ENCODE data around the gene UBE2Z. TPM values are rescaled to one million over a fixed set of nuclear protein-coding genes. Genes with fewer than 3 reads are reported as not detected.

UBE2Z gene
- total and polyA plus RNA-seq, 2 donors (not counting 3 experiments of a cell fraction or from before 2014, with no cell fraction given) = 104 to 117 TPM

GRCh38 chr17:48910370-48910769, 2.2 kb downstream of the UBE2Z start:
- peak overlapping the region in 1 of 3 experiments; percentile 84 for H3K4me3 ChIP-seq (replicated peaks in 1 of 3; ENCODE audit: insufficient read depth in 1 of 3, low read depth in 1 of 3, low read length in 3 of 3)
- no peak overlapping the region for H3K9ac ChIP-seq (replicated peaks; ENCODE audit: extremely low read depth, insufficient read depth, low read length)
- H3K4me1 ChIP-seq (ENCODE audit: control insufficient read depth, extremely low read depth, insufficient read depth, low read length) = peaks cover 27% of the 10 kb centered on the region
- no peak overlapping the region for H2AFZ ChIP-seq (ENCODE audit: low read depth, low read length)
- H3K79me2 ChIP-seq (ENCODE audit: control insufficient read depth, insufficient read depth, low read length) = peaks cover 66% of the 10 kb centered on the region
- H3K27ac ChIP-seq (ENCODE audit: insufficient read depth, low read depth, low read length) = no peak overlapping the region
- DNase-seq (ENCODE audit: low read depth, low spot score) (no peak), FAIRE-seq (no peak)
- no peaks in the 10 kb centered on the region for H3K27me3 ChIP-seq (ENCODE audit: control insufficient read depth in 2 of 2, insufficient read depth in 2 of 2, low read length in 2 of 2)
- peak overlapping the region; percentile 80 for H3K4me2 ChIP-seq (ENCODE audit: insufficient read depth, low read length)
- no TSS peak for BruUV-seq (replicated peaks)
- no peaks in the 10 kb centered on the region for H3K9me3 ChIP-seq (replicated peaks; ENCODE audit: control insufficient read depth, insufficient read depth, low read length)
- peaks cover 9 to 20% of the 10 kb centered on the region in 2 experiments for H3K36me3 ChIP-seq (ENCODE audit: control insufficient read depth in 2 of 2, extremely low read depth in 1 of 2, insufficient read depth in 2 of 2, low read length in 2 of 2)
- ChIA-PET POLR2A (no interaction called here), CTCF (interaction anchor here (1.4 kb wide), 1 partner anchor 9 kb away, joined by 3 read pairs; no protein-coding TSS in a partner anchor)
- intact Hi-C loops (cut with micrococcal nuclease) = no loop called here
- H4K20me1 ChIP-seq (replicated peaks; ENCODE audit: control insufficient read depth, extremely low read depth, insufficient read depth, low read length) = peaks cover 12% of the 10 kb centered on the region
- H3K9me1 ChIP-seq (replicated peaks; ENCODE audit: control insufficient read depth, extremely low read depth, insufficient read depth, low read length) = no peaks in the 10 kb centered on the region
- TF ChIP-seq CTCF (IDR thresholded peaks at IDR 0.05; ENCODE audit: extremely low read depth in 1 of 2, insufficient read depth in 1 of 2, low read depth in 1 of 2, low read length in 2 of 2) (no peak), POLR2A (IDR thresholded peaks at IDR 0.05; ENCODE audit: low read depth, low read length) (no peak), JUN (IDR thresholded peaks at IDR 0.05; ENCODE audit: borderline replicate concordance, insufficient read depth, insufficient read length, low read depth) (no peak), MYC (IDR thresholded peaks at IDR 0.05; ENCODE audit: low read depth, low read length) (no peak), GATA2 (IDR thresholded peaks at IDR 0.05; ENCODE audit: insufficient read depth, insufficient read length, low read depth, low read length) (no peak), POLR2AphosphoS5 (IDR thresholded peaks at IDR 0.05; ENCODE audit: insufficient read depth, low read depth, low read length) (no peak), EZH2 (IDR thresholded peaks at IDR 0.05; ENCODE audit: borderline replicate concordance, low read depth, low read length, severe bottlenecking) (no peak)
- dilution Hi-C loops (cut with MboI; ENCODE audit: extremely low pct_ligation_motif_present, low sequenced_read_pairs) = no loop called here

Data from endothelial cell of umbilical vein (primary cell).